ENCODE results near the gene RS1. TPM values are rescaled to one million over a fixed set of nuclear protein-coding genes. Genes with fewer than 3 reads are reported as not detected.
A peak's percentile ranks its signal among the peaks of the same experiment; 100 is the strongest.

The RS1 gene
- total RNA-seq, 1 donor = not detected

GRCh38 chrX:18682979-18683387 is 11.1 kb upstream of the RS1 start:
- no peak for TF ChIP-seq CTCF (IDR thresholded peaks at IDR 0.05; ENCODE audit: insufficient read depth, low read depth, low read length)
- DNase-seq (ENCODE audit: low read depth) = no peak

GRCh38 chrX:18681996-18682395 is 10.1 kb upstream of the RS1 start:
- no peak for DNase-seq (ENCODE audit: low read depth)
- H3K4me3 ChIP-seq (ENCODE audit: low read depth, low read length) = no peak overlapping the region
- no peak for TF ChIP-seq CTCF (IDR thresholded peaks at IDR 0.05; ENCODE audit: insufficient read depth, low read depth, low read length)

More at GRCh38 chrX:18682979-18683387, 11.1 kb upstream of the RS1 start:
- no peak overlapping the region for H3K4me3 ChIP-seq (ENCODE audit: low read depth, low read length)

- no peak overlapping the region for H3K4me3 ChIP-seq (ENCODE audit: low read depth, low read length)
- no peak for TF ChIP-seq CTCF (IDR thresholded peaks at IDR 0.05; ENCODE audit: insufficient read depth, low read depth, low read length)
- no peak for DNase-seq (ENCODE audit: low read depth)
Measured at GRCh38 chrX:18677161-18677869, 5.4 kb upstream of the RS1 start.

GRCh38 chrX:18676470-18676869 is 4.6 kb upstream of the RS1 start:
- peak; percentile 5 for DNase-seq (ENCODE audit: low read depth)
- no peak overlapping the region for H3K4me3 ChIP-seq (ENCODE audit: low read depth, low read length)
- peak; percentile 36 for TF ChIP-seq CTCF (IDR thresholded peaks at IDR 0.05; ENCODE audit: insufficient read depth, low read depth, low read length)

GRCh38 chrX:18676050-18676449 is 4.1 kb upstream of the RS1 start:
- DNase-seq (ENCODE audit: low read depth) = no peak
- no peak overlapping the region for H3K4me3 ChIP-seq (ENCODE audit: low read depth, low read length)
- no peak for TF ChIP-seq CTCF (IDR thresholded peaks at IDR 0.05; ENCODE audit: insufficient read depth, low read depth, low read length)

GRCh38 chrX:18674788-18675735 is 3.2 kb upstream of the RS1 start:
- peak; percentile 68 for DNase-seq (ENCODE audit: low read depth)
- TF ChIP-seq CTCF (IDR thresholded peaks at IDR 0.05; ENCODE audit: insufficient read depth, low read depth, low read length) = no peak
- H3K4me3 ChIP-seq (ENCODE audit: low read depth, low read length) = peak overlapping the region; percentile 64

All from fibroblast of villous mesenchyme (primary cell).